ENCODE measurements around the gene C3orf70.

C3orf70 gene

GRCh38 chr3:185056908-185057307 is 96.0 kb downstream of the C3orf70 start:
- H3K4me3 ChIP-seq (ENCODE audit: low read depth, low read length): no peak overlapping the region
- no peak for TF ChIP-seq CTCF (conservative IDR thresholded peaks at IDR 0.05; ENCODE audit: low read depth, low read length)
- no peak for DNase-seq (ENCODE audit: low read depth)

- no peak overlapping the region for H3K4me3 ChIP-seq (ENCODE audit: low read depth, low read length)
- no peak for DNase-seq (ENCODE audit: low read depth)
- TF ChIP-seq CTCF (conservative IDR thresholded peaks at IDR 0.05; ENCODE audit: low read depth, low read length): no peak
Measured at GRCh38 chr3:185052631-185053030, 100.2 kb downstream of the C3orf70 start.

GRCh38 chr3:185051801-185052200 is 101.1 kb downstream of the C3orf70 start:
- TF ChIP-seq CTCF (conservative IDR thresholded peaks at IDR 0.05; ENCODE audit: low read depth, low read length): no peak
- DNase-seq (ENCODE audit: low read depth): no peak

GRCh38 chr3:185049710-185050109 is 103.2 kb downstream of the C3orf70 start:
- no peak for DNase-seq (ENCODE audit: low read depth)
- TF ChIP-seq CTCF (conservative IDR thresholded peaks at IDR 0.05; ENCODE audit: low read depth, low read length): no peak
- H3K4me3 ChIP-seq (ENCODE audit: low read depth, low read length): no peak overlapping the region

More at GRCh38 chr3:185051801-185052200, 101.1 kb downstream of the C3orf70 start:
- no peak overlapping the region for H3K4me3 ChIP-seq (ENCODE audit: low read depth, low read length)

GRCh38 chr3:185046603-185047002 is 106.3 kb downstream of the C3orf70 start:
- no peak for DNase-seq (ENCODE audit: low read depth)
- no peak overlapping the region for H3K4me3 ChIP-seq (ENCODE audit: low read depth, low read length)
- TF ChIP-seq CTCF (conservative IDR thresholded peaks at IDR 0.05; ENCODE audit: low read depth, low read length): no peak

GRCh38 chr3:185046164-185046515 is 106.7 kb downstream of the C3orf70 start:
- no peak for TF ChIP-seq CTCF (conservative IDR thresholded peaks at IDR 0.05; ENCODE audit: low read depth, low read length)
- no peak for DNase-seq (ENCODE audit: low read depth)
- no peak overlapping the region for H3K4me3 ChIP-seq (ENCODE audit: low read depth, low read length)

- TF ChIP-seq CTCF (conservative IDR thresholded peaks at IDR 0.05; ENCODE audit: low read depth, low read length): no peak
- no peak for DNase-seq (ENCODE audit: low read depth)
- H3K4me3 ChIP-seq (ENCODE audit: low read depth, low read length): no peak overlapping the region
Measured at GRCh38 chr3:185042312-185043050, 110.4 kb downstream of the C3orf70 start.

Data from choroid plexus epithelial cell (primary cell).